ENCODE measurements around the gene TRIM63. TPM values are rescaled to one million over a fixed set of nuclear protein-coding genes. Genes with fewer than 3 reads are reported as not detected.

Gene TRIM63
- total RNA-seq, 1 experiment from 2014 or later, result not detected

DNA sequence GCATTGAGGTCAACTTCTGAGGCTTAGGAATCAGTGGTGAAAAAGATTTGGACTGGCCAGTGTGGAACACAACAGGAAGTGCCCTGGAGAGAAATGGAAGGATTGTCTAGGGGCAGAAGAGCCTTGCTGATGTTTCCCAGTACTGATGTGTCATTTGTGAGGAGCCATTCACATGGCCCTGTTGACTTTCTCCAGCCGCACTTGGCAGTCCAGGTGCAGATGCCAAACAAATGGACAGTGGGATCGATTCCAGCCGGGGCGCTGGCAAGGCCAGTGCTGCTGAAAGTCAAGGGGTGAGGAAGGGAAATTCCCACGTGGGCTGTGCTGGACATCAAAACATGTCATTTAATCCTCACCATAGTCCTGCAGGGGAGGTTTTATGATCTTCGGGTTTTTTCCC lies 4.9 kb upstream of the TRIM63 start:
- H3K27me3 Mint-ChIP-seq (ENCODE audit: low read depth), result peaks cover 32% of the 10 kb centered on the region
- H2BK12ac ChIP-seq (ENCODE audit: insufficient read length, low read depth, low read length), result no peak overlapping the region
- H3K36me3 Mint-ChIP-seq (ENCODE audit: insufficient read depth in 1 of 3, low read depth in 3 of 3), result no peaks in the 10 kb centered on the region; a peak in 1 of 7 replicates
- H3K9ac ChIP-seq (ENCODE audit: extremely low read depth, insufficient read length, low read length), result no peak overlapping the region
- no peak overlapping the region for H3K14ac ChIP-seq (ENCODE audit: insufficient read depth, low read length)
- H3K23ac ChIP-seq (ENCODE audit: insufficient read length, low read depth, low read length), result no peak overlapping the region
- no peaks in the 10 kb centered on the region for H3K4me1 ChIP-seq (ENCODE audit: insufficient read depth, low read length)
- no peaks in the 10 kb centered on the region for H3K79me2 ChIP-seq (ENCODE audit: insufficient read depth, low read length)
- H3K4me3 Mint-ChIP-seq, result no peak overlapping the region
- no CpG with 5 or more reads among the region's 6 CpGs for WGBS (ENCODE audit: extremely low coverage, insufficient read length, low lambda C conversion rate)
- no peak overlapping the region for H2AFZ ChIP-seq (ENCODE audit: low read length)
- no peak overlapping the region for H2BK20ac ChIP-seq (ENCODE audit: low read depth, low read length, poor library complexity, severe bottlenecking)
- H3K79me1 ChIP-seq (ENCODE audit: insufficient read depth, low read depth, low read length, poor library complexity, severe bottlenecking), result no peaks in the 10 kb centered on the region
- no peak overlapping the region for H4K8ac ChIP-seq (replicated peaks; ENCODE audit: insufficient read length, low read depth, low read length)
- H3K18ac ChIP-seq (ENCODE audit: insufficient read length, low read depth, low read length), result no peak overlapping the region
- no peaks in the 10 kb centered on the region for H4K20me1 ChIP-seq (ENCODE audit: control insufficient read depth, insufficient read depth, insufficient read length)
- no peak overlapping the region for H4K5ac ChIP-seq (ENCODE audit: insufficient read length, low read depth, low read length)
- peaks cover 3% of the 10 kb centered on the region in 2 experiments for H3K4me1 Mint-ChIP-seq
- no peaks in the 10 kb centered on the region for H3K23me2 ChIP-seq (ENCODE audit: insufficient read length, low read depth, low read length, poor library complexity, severe bottlenecking)
- no peaks in the 10 kb centered on the region for H3K27me3 ChIP-seq (ENCODE audit: insufficient read depth, low read length)
- DNase-seq, result no peak
- no peak overlapping the region for H4K91ac ChIP-seq (ENCODE audit: insufficient read length, low read depth, low read length)
- no peak overlapping the region for H2BK5ac ChIP-seq (ENCODE audit: insufficient read length, low read length)
- H2AK5ac ChIP-seq (ENCODE audit: insufficient read length, low read length), result no peak overlapping the region
- no peak overlapping the region for H3T11ph ChIP-seq (ENCODE audit: low read length)
- TF ChIP-seq, protein P1, sequence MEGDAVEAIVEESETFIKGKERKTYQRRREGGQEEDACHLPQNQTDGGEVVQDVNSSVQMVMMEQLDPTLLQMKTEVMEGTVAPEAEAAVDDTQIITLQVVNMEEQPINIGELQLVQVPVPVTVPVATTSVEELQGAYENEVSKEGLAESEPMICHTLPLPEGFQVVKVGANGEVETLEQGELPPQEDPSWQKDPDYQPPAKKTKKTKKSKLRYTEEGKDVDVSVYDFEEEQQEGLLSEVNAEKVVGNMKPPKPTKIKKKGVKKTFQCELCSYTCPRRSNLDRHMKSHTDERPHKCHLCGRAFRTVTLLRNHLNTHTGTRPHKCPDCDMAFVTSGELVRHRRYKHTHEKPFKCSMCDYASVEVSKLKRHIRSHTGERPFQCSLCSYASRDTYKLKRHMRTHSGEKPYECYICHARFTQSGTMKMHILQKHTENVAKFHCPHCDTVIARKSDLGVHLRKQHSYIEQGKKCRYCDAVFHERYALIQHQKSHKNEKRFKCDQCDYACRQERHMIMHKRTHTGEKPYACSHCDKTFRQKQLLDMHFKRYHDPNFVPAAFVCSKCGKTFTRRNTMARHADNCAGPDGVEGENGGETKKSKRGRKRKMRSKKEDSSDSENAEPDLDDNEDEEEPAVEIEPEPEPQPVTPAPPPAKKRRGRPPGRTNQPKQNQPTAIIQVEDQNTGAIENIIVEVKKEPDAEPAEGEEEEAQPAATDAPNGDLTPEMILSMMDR (conservative IDR thresholded peaks at IDR 0.05), result no peak
- no peak overlapping the region for H3K4me2 ChIP-seq (ENCODE audit: insufficient read depth, insufficient read length, low read length)
- H3K56ac ChIP-seq (ENCODE audit: insufficient read length, low read depth, low read length), result no peak overlapping the region
- H3K4ac ChIP-seq (ENCODE audit: low read depth, low read length), result no peak overlapping the region
- no peaks in the 10 kb centered on the region for H3K9me3 ChIP-seq (ENCODE audit: control insufficient read depth, low read depth, low read length)
- no peak overlapping the region for H2BK120ac ChIP-seq (ENCODE audit: low read depth, low read length, poor library complexity, severe bottlenecking)
- H3K27ac Mint-ChIP-seq, result peak overlapping the region in 1 of 3 experiments; percentile 4; a peak in 1 of 7 replicates
- no peak overlapping the region for H3K27ac ChIP-seq (ENCODE audit: insufficient read length, low read depth, low read length)
- no peaks in the 10 kb centered on the region; a peak in 1 of 5 replicates for H3K9me3 Mint-ChIP-seq
- no peak overlapping the region for H2BK15ac ChIP-seq (ENCODE audit: low read depth, low read length)
